ENCODE measurements around the gene ANKRD23.

GRCh38 chr2:96859099-96859649 is 15.4 kb upstream of the ANKRD23 start:
- TF ChIP-seq CTCF (IDR thresholded peaks at IDR 0.05; ENCODE audit: low read length) (no peak), EZH2 (IDR thresholded peaks at IDR 0.05; ENCODE audit: borderline replicate concordance, low read length) (no peak)

Measured in OCI-LY1 (cell line).